AG04450 (cell line): Measurements from ENCODE around the gene NEUROD6. TPM values are rescaled to one million over a fixed set of nuclear protein-coding genes. Genes with fewer than 3 reads are reported as not detected.

Source experiments
- CTCF ChIA-PET: fragments of 300-600, 350-600 bp; formaldehyde crosslinking; extraction: SDS; loops from one replicate; lab custom pipeline; 2022; ENCODE audit warnings: antibody characterized with exemption, inconsistent platforms; lab: Charles Lee
- POLR2A ChIA-PET: fragments of 350-600 bp; formaldehyde crosslinking; extraction: SDS; loops from one replicate; lab custom pipeline; 2021; ENCODE audit warnings: antibody characterized with exemption, inconsistent platforms; lab: Yijun Ruan, JAX
- DNase-seq: peaks from one replicate; pipeline ENCODE4 v3.0.0-alpha.2; 2011; ENCODE audit warnings: low read depth, low spot score
- H3K27ac ChIP-seq: one replicate; pipeline ENCODE4 v1.5.1; 2012; ENCODE audit warnings: low read depth, low read length, control low read depth
- H3K27me3 ChIP-seq: one replicate; pipeline ENCODE4 v1.6.0; 2012; ENCODE audit warnings: low read length; ENCODE audit not compliant: control insufficient read depth, insufficient read depth
- H3K4me3 ChIP-seq: 2 replicates; pipeline ENCODE4 v1.5.1; 2011; ENCODE audit warnings: mild to moderate bottlenecking, low read depth, low read length, control low read depth
- H3K9me3 ChIP-seq: 2 replicates; pipeline ENCODE4 v1.5.1; 2012; ENCODE audit warnings: low read length; ENCODE audit not compliant: control insufficient read depth, insufficient read depth
- polyA plus RNA-seq: library from polyadenylated mRNA; depleted of rRNA; stranded (reverse); fragments of >200 nt; gene quantifications from 2 replicates; pipeline ENCODE4 v1.2.3, GENCODE V29; 2011
- TF ChIP-seq, protein P1 (sequence below): IDR thresholded peaks from 2 replicates; pipeline ENCODE4 v1.5.1; 2011; ENCODE audit warnings: low read depth, low read length, control low read depth, inconsistent platforms

Gene NEUROD6
- polyA plus RNA-seq, 1 experiment: not detected

GRCh38 chr7:31341141-31341540 is 615 bp upstream of the NEUROD6 start:
- H3K4me3 ChIP-seq: no peak overlapping the region
- no peaks in the 10 kb centered on the region for H3K9me3 ChIP-seq
- TF ChIP-seq, protein P1, sequence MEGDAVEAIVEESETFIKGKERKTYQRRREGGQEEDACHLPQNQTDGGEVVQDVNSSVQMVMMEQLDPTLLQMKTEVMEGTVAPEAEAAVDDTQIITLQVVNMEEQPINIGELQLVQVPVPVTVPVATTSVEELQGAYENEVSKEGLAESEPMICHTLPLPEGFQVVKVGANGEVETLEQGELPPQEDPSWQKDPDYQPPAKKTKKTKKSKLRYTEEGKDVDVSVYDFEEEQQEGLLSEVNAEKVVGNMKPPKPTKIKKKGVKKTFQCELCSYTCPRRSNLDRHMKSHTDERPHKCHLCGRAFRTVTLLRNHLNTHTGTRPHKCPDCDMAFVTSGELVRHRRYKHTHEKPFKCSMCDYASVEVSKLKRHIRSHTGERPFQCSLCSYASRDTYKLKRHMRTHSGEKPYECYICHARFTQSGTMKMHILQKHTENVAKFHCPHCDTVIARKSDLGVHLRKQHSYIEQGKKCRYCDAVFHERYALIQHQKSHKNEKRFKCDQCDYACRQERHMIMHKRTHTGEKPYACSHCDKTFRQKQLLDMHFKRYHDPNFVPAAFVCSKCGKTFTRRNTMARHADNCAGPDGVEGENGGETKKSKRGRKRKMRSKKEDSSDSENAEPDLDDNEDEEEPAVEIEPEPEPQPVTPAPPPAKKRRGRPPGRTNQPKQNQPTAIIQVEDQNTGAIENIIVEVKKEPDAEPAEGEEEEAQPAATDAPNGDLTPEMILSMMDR: no peak
- peaks cover 7% of the 10 kb centered on the region for H3K27me3 ChIP-seq
- H3K27ac ChIP-seq: no peak overlapping the region
- POLR2A ChIA-PET: no interaction called here
- no peak for DNase-seq
- CTCF ChIA-PET: no interaction called here

- CTCF ChIA-PET: no interaction called here
- Histone ChIP-seq H3K4me3 (no peak overlapping the region), H3K27ac (no peak overlapping the region), H3K27me3 (peaks cover 11% of the 10 kb centered on the region), H3K9me3 (no peaks in the 10 kb centered on the region)
- TF ChIP-seq, protein P1: no peak
- DNase-seq: no peak
- POLR2A ChIA-PET: no interaction called here
Observed at GRCh38 chr7:31340051-31340450, 475 bp downstream of the NEUROD6 start.

- Histone ChIP-seq H3K27me3 (peaks cover 11% of the 10 kb centered on the region), H3K27ac (no peak overlapping the region), H3K9me3 (no peaks in the 10 kb centered on the region), H3K4me3 (no peak overlapping the region)
- POLR2A ChIA-PET: no interaction called here
- TF ChIP-seq, protein P1: no peak
- DNase-seq: no peak
- CTCF ChIA-PET: no interaction called here
Observed at GRCh38 chr7:31338706-31339105, 1.8 kb downstream of the NEUROD6 start.

DNA sequence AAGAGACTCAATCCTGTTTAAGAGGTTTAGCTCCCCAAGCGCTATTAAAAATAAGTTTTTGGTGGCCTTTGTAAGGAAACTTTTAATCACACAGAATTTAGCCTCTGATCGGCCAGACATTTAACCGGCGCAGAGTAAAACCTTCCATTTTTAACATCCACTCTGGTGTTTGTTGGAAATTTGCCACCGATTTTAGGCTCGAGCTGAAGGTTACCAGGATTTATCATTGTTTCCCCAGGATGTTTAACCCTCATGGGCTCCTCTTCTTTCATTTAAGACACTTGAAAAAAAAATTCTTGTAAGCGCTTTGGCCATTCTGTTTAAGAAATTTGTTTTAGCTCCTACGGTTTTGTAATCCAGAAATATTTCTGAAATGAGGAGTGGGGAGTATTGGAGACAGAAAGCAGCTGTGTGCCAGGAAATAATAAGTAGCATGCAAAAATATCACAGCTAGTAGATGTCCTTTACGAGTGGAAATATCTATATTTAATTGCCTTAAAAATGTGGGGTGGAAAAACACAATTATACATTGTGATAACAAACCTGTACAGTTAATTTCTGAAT is 3.4 kb downstream of the NEUROD6 start:
- POLR2A ChIA-PET: no interaction called here
- CTCF ChIA-PET: no interaction called here
- TF ChIP-seq, protein P1: no peak
- DNase-seq: no peak
- Histone ChIP-seq H3K27me3 (peaks cover 11% of the 10 kb centered on the region), H3K9me3 (no peaks in the 10 kb centered on the region), H3K27ac (no peak overlapping the region), H3K4me3 (no peak overlapping the region)

DNA sequence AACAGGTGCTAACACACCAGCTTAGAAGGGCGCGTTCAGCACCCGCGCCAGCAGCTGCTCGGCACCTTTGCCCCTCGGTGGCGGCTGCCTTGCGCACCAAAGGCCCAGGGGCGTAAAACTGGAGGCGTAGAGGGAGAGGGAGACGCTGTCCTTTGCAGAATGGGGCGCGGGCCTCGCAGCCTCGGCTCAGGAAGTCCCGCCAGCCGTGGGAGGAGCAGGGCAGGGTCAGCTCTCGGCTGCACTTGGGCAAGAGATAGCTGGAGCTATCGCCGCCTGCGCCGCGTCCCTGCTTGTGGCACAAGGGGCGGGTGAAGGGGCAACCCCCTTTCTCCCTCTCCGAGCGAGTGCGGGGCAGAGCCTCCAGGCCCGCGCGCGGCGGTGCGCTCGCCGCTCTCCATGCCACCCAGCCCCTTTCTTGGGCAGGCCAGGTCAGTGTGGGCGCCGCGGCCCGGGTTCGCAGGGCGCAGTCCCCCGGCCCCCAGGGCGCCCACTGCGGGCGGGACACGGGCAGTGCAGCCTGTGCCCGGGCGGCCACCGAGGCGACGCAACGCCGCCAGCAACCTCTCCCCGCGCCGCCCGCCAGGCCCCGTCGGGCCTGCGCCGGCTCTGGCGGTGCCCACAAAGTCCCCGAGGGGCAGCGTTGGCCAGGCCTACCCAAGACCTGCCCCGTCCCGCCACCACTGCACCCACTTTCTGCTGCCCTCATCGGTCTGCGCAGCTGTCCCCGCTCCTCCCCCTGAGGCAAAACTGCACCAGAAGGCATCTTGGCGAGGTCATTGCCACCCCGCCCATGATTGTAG is 4.1 kb downstream of the NEUROD6 start:
- POLR2A ChIA-PET: no interaction called here
- no peak for DNase-seq
- CTCF ChIA-PET: no interaction called here
- TF ChIP-seq, protein P1: no peak
- Histone ChIP-seq H3K27ac (no peak overlapping the region), H3K9me3 (no peaks in the 10 kb centered on the region), H3K27me3 (peaks cover 11% of the 10 kb centered on the region), H3K4me3 (no peak overlapping the region)
